ENCODE data around the gene ROCK2. TPM values are rescaled to one million over a fixed set of nuclear protein-coding genes. Genes with fewer than 3 reads are reported as not detected.

ROCK2 gene
- total RNA-seq, 1 donor from 2014 or later: 45.1 TPM

DNA sequence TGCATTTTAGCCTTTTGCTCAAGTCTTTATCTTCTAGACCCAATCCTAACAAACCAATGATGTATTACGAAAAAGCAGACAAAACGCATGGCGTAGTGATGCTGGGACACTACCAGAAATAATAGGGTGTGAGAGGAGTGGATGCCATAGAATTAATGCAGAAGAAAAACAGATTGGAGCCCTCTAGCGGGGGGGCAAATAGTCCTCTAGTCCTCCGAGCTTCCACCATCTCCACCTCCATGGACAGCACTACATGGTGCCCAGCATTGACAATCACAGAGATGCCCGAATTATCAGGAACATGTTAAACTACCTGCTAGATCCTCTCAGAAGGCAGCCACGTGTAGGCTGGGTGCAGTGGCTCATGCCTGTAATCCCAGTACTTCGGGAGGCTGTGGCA, 15.4 kb upstream of the ROCK2 start:
- Histone ChIP-seq H2AFZ (ENCODE audit: low read depth, low read length) (no peak overlapping the region), H3K36me3 (ENCODE audit: insufficient read depth, low read length) (no peaks in the 10 kb centered on the region), H3K4me1 (ENCODE audit: insufficient read depth, low read length) (no peaks in the 10 kb centered on the region), H4K20me1 (ENCODE audit: insufficient read depth, low read length) (no peaks in the 10 kb centered on the region), H3K4me3 (ENCODE audit: insufficient read depth, low read depth, low read length) (no peak overlapping the region), H3K27me3 (ENCODE audit: insufficient read depth, low read length) (no peaks in the 10 kb centered on the region), H3K9me3 (ENCODE audit: insufficient read depth, low read depth, low read length) (no peaks in the 10 kb centered on the region), H3K4me2 (ENCODE audit: low read length) (no peak overlapping the region), H3K79me2 (ENCODE audit: insufficient read depth, low read length) (no peaks in the 10 kb centered on the region), H3K27ac (ENCODE audit: low read depth, low read length) (no peak overlapping the region), H3K9ac (ENCODE audit: low read length) (no peak overlapping the region)
- DNase-seq (ENCODE audit: low read depth) (no peak), FAIRE-seq (no peak)
- Mint-ChIP-seq H3K36me3 (ENCODE audit: low read depth, unreplicated experiment) (peaks cover 2% of the 10 kb centered on the region), H3K27ac (ENCODE audit: unreplicated experiment) (no peak overlapping the region), H3K9me3 (ENCODE audit: unreplicated experiment) (no peaks in the 10 kb centered on the region), H3K4me1 (ENCODE audit: low read depth, unreplicated experiment) (peaks cover 3% of the 10 kb centered on the region), H3K27me3 (ENCODE audit: low read depth, unreplicated experiment) (peaks cover 5% of the 10 kb centered on the region), H3K4me3 (ENCODE audit: unreplicated experiment) (no peak overlapping the region)
- no peak for TF ChIP-seq EZH2 (IDR thresholded peaks at IDR 0.05; ENCODE audit: insufficient read depth, low read length)
- TF ChIP-seq, protein P1, sequence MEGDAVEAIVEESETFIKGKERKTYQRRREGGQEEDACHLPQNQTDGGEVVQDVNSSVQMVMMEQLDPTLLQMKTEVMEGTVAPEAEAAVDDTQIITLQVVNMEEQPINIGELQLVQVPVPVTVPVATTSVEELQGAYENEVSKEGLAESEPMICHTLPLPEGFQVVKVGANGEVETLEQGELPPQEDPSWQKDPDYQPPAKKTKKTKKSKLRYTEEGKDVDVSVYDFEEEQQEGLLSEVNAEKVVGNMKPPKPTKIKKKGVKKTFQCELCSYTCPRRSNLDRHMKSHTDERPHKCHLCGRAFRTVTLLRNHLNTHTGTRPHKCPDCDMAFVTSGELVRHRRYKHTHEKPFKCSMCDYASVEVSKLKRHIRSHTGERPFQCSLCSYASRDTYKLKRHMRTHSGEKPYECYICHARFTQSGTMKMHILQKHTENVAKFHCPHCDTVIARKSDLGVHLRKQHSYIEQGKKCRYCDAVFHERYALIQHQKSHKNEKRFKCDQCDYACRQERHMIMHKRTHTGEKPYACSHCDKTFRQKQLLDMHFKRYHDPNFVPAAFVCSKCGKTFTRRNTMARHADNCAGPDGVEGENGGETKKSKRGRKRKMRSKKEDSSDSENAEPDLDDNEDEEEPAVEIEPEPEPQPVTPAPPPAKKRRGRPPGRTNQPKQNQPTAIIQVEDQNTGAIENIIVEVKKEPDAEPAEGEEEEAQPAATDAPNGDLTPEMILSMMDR (IDR thresholded peaks at IDR 0.05; ENCODE audit: insufficient read depth, low read depth, low read length): no peak

DNA sequence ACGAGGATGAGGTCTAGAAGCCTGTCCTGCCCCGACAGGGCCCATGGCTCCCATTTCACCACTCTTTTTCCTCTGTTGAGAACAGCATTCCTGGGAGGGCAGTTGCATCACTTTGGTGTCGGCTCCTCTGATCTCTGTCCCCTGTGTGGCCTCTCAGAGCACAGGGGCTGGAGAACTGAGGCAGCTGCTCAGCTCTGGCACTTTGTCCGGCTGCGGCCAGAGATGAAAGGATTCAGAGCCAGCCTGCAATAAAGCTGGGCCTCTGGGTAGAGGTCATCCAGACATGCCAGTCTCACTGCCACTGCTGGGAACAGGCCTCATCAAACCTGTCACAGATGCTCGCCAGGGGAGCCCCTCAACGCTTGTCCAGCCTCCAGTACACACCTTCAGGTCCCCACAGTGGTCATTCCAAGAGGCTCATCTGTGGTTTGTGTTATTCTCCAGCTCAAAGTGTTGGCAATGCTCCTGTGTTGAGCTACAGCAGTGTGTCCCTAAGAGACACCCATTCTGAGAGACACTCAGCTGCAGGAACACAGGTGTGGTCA, 13.1 kb upstream of the ROCK2 start:
- no peaks in the 10 kb centered on the region for H3K36me3 ChIP-seq (ENCODE audit: insufficient read depth, low read length)
- H3K36me3 Mint-ChIP-seq (ENCODE audit: low read depth, unreplicated experiment): peaks cover 2% of the 10 kb centered on the region
- H3K4me1 Mint-ChIP-seq (ENCODE audit: low read depth, unreplicated experiment): peaks cover 3% of the 10 kb centered on the region
- TF ChIP-seq, protein P1 (IDR thresholded peaks at IDR 0.05; ENCODE audit: insufficient read depth, low read depth, low read length): no peak
- TF ChIP-seq EZH2 (IDR thresholded peaks at IDR 0.05; ENCODE audit: insufficient read depth, low read length): no peak
- H3K9ac ChIP-seq (ENCODE audit: low read length): no peak overlapping the region
- H3K4me1 ChIP-seq (ENCODE audit: insufficient read depth, low read length): no peaks in the 10 kb centered on the region
- no peak overlapping the region for H3K4me2 ChIP-seq (ENCODE audit: low read length)
- no peak overlapping the region for H3K4me3 Mint-ChIP-seq (ENCODE audit: unreplicated experiment)
- H3K9me3 Mint-ChIP-seq (ENCODE audit: unreplicated experiment): peaks cover 3% of the 10 kb centered on the region
- no peak overlapping the region for H3K27ac Mint-ChIP-seq (ENCODE audit: unreplicated experiment)
- no peak overlapping the region for H3K4me3 ChIP-seq (ENCODE audit: insufficient read depth, low read depth, low read length)
- no peak overlapping the region for H3K27ac ChIP-seq (ENCODE audit: low read depth, low read length)
- DNase-seq (ENCODE audit: low read depth) (no peak), FAIRE-seq (no peak)
- H2AFZ ChIP-seq (ENCODE audit: low read depth, low read length): no peak overlapping the region
- H3K27me3 ChIP-seq (ENCODE audit: insufficient read depth, low read length): no peaks in the 10 kb centered on the region
- no peaks in the 10 kb centered on the region for H3K9me3 ChIP-seq (ENCODE audit: insufficient read depth, low read depth, low read length)
- H3K79me2 ChIP-seq (ENCODE audit: insufficient read depth, low read length): no peaks in the 10 kb centered on the region
- H3K27me3 Mint-ChIP-seq (ENCODE audit: low read depth, unreplicated experiment): peaks cover 10% of the 10 kb centered on the region
- H4K20me1 ChIP-seq (ENCODE audit: insufficient read depth, low read length): no peaks in the 10 kb centered on the region

DNA sequence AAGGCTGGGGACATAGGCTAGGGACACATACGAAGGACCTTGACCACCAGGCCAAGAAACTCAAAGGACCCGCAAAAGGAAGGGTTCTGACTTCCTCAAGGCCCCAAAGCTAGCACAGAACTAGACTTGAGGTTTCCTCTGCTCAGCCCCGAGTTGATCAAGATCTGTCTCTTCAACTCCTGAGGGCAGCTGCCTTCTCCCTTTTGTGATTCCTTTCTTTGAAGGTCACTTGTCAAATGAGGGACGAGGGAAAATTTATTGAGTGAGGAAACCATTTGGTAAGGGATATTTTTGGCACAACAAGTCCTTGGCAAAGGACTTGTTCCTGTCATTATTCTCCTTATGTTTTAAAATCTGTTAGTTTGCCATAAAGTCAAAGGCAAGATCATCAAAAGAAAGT, 12.3 kb upstream of the ROCK2 start:
- H3K27me3 ChIP-seq (ENCODE audit: insufficient read depth, low read length): no peaks in the 10 kb centered on the region
- Mint-ChIP-seq H3K27me3 (ENCODE audit: low read depth, unreplicated experiment) (peaks cover 10% of the 10 kb centered on the region), H3K9me3 (ENCODE audit: unreplicated experiment) (peaks cover 3% of the 10 kb centered on the region), H3K4me1 (ENCODE audit: low read depth, unreplicated experiment) (peaks cover 3% of the 10 kb centered on the region), H3K4me3 (ENCODE audit: unreplicated experiment) (no peak overlapping the region), H3K36me3 (ENCODE audit: low read depth, unreplicated experiment) (peaks cover 2% of the 10 kb centered on the region), H3K27ac (ENCODE audit: unreplicated experiment) (no peak overlapping the region)
- no peaks in the 10 kb centered on the region for H3K36me3 ChIP-seq (ENCODE audit: insufficient read depth, low read length)
- no peak overlapping the region for H3K4me3 ChIP-seq (ENCODE audit: insufficient read depth, low read depth, low read length)
- no peaks in the 10 kb centered on the region for H3K79me2 ChIP-seq (ENCODE audit: insufficient read depth, low read length)
- H3K27ac ChIP-seq (ENCODE audit: low read depth, low read length): no peak overlapping the region
- H3K4me1 ChIP-seq (ENCODE audit: insufficient read depth, low read length): no peaks in the 10 kb centered on the region
- no peaks in the 10 kb centered on the region for H4K20me1 ChIP-seq (ENCODE audit: insufficient read depth, low read length)
- H3K9ac ChIP-seq (ENCODE audit: low read length): no peak overlapping the region
- H3K4me2 ChIP-seq (ENCODE audit: low read length): no peak overlapping the region
- H2AFZ ChIP-seq (ENCODE audit: low read depth, low read length): no peak overlapping the region
- DNase-seq (ENCODE audit: low read depth) (no peak), FAIRE-seq (no peak)
- H3K9me3 ChIP-seq (ENCODE audit: insufficient read depth, low read depth, low read length): no peaks in the 10 kb centered on the region
- TF ChIP-seq, protein P1 (IDR thresholded peaks at IDR 0.05; ENCODE audit: insufficient read depth, low read depth, low read length): no peak
- no peak for TF ChIP-seq EZH2 (IDR thresholded peaks at IDR 0.05; ENCODE audit: insufficient read depth, low read length)
